ENCODE data around the gene NFATC2. TPM values are rescaled to one million over a fixed set of nuclear protein-coding genes. Genes with fewer than 3 reads are reported as not detected.
A peak's percentile ranks its signal among the peaks of the same experiment; 100 is the strongest.

The NFATC2 gene
- total RNA-seq, 2 donors from 2014 or later = 11.9 to 24.5 TPM

GRCh38 chr20:51458751-51459439, 83.6 kb downstream of the NFATC2 start:
- Histone ChIP-seq H3K27me3 (replicated peaks; ENCODE audit: insufficient read depth) (no peaks in the 10 kb centered on the region), H3K36me3 (no peaks in the 10 kb centered on the region), H3K9me3 (no peaks in the 10 kb centered on the region), H3K4me3 (no peak overlapping the region), H3K4me1 (ENCODE audit: control insufficient read depth in 1 of 2, low read depth in 2 of 2) (peaks cover 10 to 15% of the 10 kb centered on the region in 2 donors), H3K27ac (no peak overlapping the region)
- no peak for ATAC-seq (ENCODE audit: insufficient number of reproducible peaks, low FRiP score, low read depth)
- no peak for DNase-seq (ENCODE audit: low spot score)
- no peak for TF ChIP-seq CTCF (IDR thresholded peaks at IDR 0.05)

- Histone ChIP-seq H3K27ac (no peak overlapping the region), H3K9me3 (no peaks in the 10 kb centered on the region)
- ATAC-seq (ENCODE audit: insufficient number of reproducible peaks, low FRiP score, low read depth) = no peak
Measured at GRCh38 chr20:51457533-51457932, 85.0 kb downstream of the NFATC2 start.

GRCh38 chr20:51456511-51457509, 85.7 kb downstream of the NFATC2 start:
- DNase-seq (ENCODE audit: low spot score) (peak; percentile 78), ATAC-seq (ENCODE audit: insufficient number of reproducible peaks, low FRiP score, low read depth) (peak; percentile 99)
- H3K4me1 ChIP-seq (ENCODE audit: control insufficient read depth in 1 of 2, low read depth in 2 of 2) = peaks cover 10 to 15% of the 10 kb centered on the region in 2 donors
- no peaks in the 10 kb centered on the region for H3K27me3 ChIP-seq (replicated peaks; ENCODE audit: insufficient read depth)
- TF ChIP-seq CTCF (IDR thresholded peaks at IDR 0.05) = no peak
- peak overlapping the region; percentile 33 to 66 for H3K27ac ChIP-seq
- no peaks in the 10 kb centered on the region for H3K9me3 ChIP-seq
- H3K4me3 ChIP-seq = peak overlapping the region; percentile 48
- no peaks in the 10 kb centered on the region for H3K36me3 ChIP-seq

More at GRCh38 chr20:51457533-51457932, 85.0 kb downstream of the NFATC2 start:
- DNase-seq (ENCODE audit: low spot score) = no peak
- Histone ChIP-seq H3K27me3 (replicated peaks; ENCODE audit: insufficient read depth) (no peaks in the 10 kb centered on the region), H3K4me1 (ENCODE audit: control insufficient read depth in 1 of 2, low read depth in 2 of 2) (peaks cover 10 to 15% of the 10 kb centered on the region in 2 donors), H3K36me3 (no peaks in the 10 kb centered on the region), H3K4me3 (no peak overlapping the region)
- no peak for TF ChIP-seq CTCF (IDR thresholded peaks at IDR 0.05)

GRCh38 chr20:51454250-51454865, 88.2 kb downstream of the NFATC2 start:
- peaks cover 13 to 17% of the 10 kb centered on the region in 2 donors for H3K4me1 ChIP-seq (ENCODE audit: control insufficient read depth in 1 of 2, low read depth in 2 of 2)
- H3K36me3 ChIP-seq = no peaks in the 10 kb centered on the region
- no peak for TF ChIP-seq CTCF (IDR thresholded peaks at IDR 0.05)
- H3K27me3 ChIP-seq (replicated peaks; ENCODE audit: insufficient read depth) = no peaks in the 10 kb centered on the region
- no peak for ATAC-seq (ENCODE audit: insufficient number of reproducible peaks, low FRiP score, low read depth)
- H3K4me3 ChIP-seq = no peak overlapping the region
- H3K27ac ChIP-seq = no peak overlapping the region
- no peaks in the 10 kb centered on the region for H3K9me3 ChIP-seq
- no peak for DNase-seq (ENCODE audit: low spot score)
